Peyer's patch (tissue), 4 donors: Measurements from ENCODE around the gene MMP28.

Experiments used
- CTCF ChIP-seq, 6 experiments: fragments of 450-650 bp in 4 of 6; fragments of 200-600 bp in 2 of 6; sonication (generic) in 1 of 6; IDR thresholded peaks; one replicate each; pipeline ENCODE4 v1.5.1; 2017 to 2019; ENCODE audit warnings: antibody characterized with exemption in 6 of 6, mild to moderate bottlenecking in 3 of 6, moderate library complexity in 1 of 6
- POLR2A ChIP-seq, 2 donors: fragments of 450-650 bp; IDR thresholded peaks; one replicate each; pipeline ENCODE4 v1.5.1; 2017; ENCODE audit warnings: antibody characterized with exemption in 2 of 2, mild to moderate bottlenecking in 2 of 2, moderate library complexity in 2 of 2

DNA sequence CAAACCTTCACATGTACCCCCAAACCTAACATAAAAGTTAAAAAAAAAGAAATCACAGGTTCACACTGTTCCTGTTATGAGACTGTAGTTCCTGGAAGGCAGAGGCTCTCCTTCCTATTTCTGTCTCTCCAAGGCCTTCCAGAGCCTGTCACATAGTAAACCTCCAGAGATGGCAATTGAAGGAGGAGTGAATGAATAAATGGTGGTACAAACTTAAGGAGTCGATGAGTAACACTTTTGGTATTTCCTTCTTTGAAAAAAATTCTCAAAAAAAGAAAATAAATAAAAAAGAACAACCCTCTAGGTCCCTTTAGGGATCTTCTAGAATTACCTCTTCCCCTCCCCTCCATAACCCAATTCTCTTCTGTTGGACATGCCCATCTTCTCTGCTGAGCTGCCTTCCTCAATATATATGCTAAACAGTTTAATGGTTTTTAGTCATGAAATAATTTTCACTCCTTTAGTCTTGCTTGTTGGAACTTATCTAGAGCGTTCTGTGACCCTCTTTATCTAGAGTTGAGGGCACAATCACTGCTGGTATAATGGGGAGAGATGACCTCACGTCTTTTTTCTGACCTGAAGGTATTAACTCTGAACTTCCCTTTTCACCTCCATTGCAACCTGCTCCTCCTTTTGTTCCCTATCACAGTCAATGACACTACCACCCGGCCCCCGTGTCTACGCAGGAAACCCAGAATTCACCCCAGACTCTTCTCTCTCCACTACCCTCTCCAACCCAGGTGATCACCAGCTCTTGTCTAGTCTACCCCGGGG is 12.1 kb upstream of the MMP28 start:
- TF ChIP-seq CTCF (IDR thresholded peaks at IDR 0.05) (no peak), POLR2A (IDR thresholded peaks at IDR 0.05) (no peak)
